ENCODE measurements around the gene DHFR2. TPM values are rescaled to one million over a fixed set of nuclear protein-coding genes. Genes with fewer than 3 reads are reported as not detected.

DHFR2 gene
- total RNA-seq, 1 donor, result 6.9 TPM

DNA sequence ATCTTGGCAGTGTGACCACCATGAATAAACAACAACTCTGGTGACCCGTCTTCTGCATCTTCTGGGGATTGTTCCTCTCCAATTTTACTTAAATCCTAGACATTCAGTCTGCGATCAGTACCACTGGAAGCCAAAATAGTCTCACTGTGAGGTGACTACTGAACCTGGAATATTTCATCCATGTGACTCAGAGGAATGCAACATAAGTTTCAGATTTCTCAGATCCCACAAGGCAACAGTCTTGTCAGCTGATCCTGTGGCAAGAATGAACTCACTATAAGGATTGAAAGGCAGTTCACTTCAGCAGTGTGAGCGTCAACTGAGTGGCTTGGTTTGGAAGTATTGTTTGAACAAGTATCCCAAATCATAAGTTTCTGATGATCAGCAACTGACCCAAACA, 13.3 kb upstream of the DHFR2 start:
- DNase-seq (ENCODE audit: low read depth), result peak; percentile 40

DNA sequence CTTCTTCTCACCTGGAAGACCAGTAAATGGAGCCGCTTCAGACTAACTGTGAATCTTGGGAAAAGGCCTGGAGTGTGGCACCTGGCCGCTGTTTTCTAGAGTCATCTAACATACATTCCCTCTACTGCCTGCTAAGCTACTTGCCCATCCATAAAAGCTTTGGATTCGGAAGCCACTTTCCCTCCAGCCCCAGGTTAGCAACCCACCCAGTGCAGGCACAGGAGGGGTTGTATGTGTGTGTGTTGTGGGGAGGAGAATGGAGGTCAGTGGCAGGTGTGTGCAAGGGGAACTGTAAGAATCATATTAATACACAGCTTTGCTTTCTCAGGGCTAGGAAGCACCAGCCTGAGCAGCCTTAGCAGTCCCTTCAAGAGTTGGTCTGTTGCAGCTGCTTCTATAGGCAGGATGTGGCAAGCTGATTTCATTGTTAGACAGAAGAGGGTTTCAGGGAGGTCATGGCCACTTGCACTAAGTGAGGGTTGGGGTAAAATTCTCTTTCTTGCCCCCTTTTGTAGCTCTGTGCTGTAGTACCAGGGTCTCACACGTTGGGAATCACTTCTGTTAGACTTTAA, 9.1 kb upstream of the DHFR2 start:
- TF ChIP-seq, protein P1, sequence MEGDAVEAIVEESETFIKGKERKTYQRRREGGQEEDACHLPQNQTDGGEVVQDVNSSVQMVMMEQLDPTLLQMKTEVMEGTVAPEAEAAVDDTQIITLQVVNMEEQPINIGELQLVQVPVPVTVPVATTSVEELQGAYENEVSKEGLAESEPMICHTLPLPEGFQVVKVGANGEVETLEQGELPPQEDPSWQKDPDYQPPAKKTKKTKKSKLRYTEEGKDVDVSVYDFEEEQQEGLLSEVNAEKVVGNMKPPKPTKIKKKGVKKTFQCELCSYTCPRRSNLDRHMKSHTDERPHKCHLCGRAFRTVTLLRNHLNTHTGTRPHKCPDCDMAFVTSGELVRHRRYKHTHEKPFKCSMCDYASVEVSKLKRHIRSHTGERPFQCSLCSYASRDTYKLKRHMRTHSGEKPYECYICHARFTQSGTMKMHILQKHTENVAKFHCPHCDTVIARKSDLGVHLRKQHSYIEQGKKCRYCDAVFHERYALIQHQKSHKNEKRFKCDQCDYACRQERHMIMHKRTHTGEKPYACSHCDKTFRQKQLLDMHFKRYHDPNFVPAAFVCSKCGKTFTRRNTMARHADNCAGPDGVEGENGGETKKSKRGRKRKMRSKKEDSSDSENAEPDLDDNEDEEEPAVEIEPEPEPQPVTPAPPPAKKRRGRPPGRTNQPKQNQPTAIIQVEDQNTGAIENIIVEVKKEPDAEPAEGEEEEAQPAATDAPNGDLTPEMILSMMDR (IDR thresholded peaks at IDR 0.05; ENCODE audit: insufficient read depth, low read length), result no peak
- DNase-seq (ENCODE audit: low read depth), result no peak
- no peak overlapping the region for H3K4me3 ChIP-seq (ENCODE audit: low read depth, low read length)

More for the DNA sequence above, 13.3 kb upstream of the DHFR2 start:
- H3K4me3 ChIP-seq (ENCODE audit: low read depth, low read length), result no peak overlapping the region
- TF ChIP-seq, protein P1 (IDR thresholded peaks at IDR 0.05; ENCODE audit: insufficient read depth, low read length), result no peak

DNA sequence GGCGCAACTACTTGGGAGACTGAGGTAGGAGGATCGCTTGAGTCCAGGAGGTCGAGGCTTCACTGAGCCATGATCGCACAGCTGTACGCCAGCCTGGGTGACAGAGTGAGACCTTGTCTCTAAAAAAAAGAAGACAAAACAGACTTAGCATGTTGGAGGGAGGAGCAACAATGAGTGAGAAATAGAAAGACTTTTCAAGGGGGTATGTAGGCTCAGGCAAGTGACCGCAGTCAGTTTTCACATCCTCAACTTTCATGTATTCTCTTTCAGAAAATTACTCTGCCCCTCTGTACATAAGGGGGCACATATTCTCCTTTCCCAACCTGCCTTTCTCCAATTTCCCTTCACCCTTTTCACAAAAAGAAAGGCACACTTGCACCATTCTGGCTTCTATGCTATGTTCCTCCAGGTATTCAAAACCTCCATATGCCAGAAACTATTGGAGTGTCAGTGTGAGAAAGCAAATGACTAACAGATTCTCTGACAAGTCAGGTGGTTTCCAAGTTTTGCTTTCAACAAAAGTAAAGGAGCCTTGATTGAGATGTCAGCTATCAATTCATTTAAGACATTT, 7.7 kb upstream of the DHFR2 start:
- TF ChIP-seq, protein P1 (IDR thresholded peaks at IDR 0.05; ENCODE audit: insufficient read depth, low read length), result no peak
- H3K4me3 ChIP-seq (ENCODE audit: low read depth, low read length), result no peak overlapping the region
- no peak for DNase-seq (ENCODE audit: low read depth)

DNA sequence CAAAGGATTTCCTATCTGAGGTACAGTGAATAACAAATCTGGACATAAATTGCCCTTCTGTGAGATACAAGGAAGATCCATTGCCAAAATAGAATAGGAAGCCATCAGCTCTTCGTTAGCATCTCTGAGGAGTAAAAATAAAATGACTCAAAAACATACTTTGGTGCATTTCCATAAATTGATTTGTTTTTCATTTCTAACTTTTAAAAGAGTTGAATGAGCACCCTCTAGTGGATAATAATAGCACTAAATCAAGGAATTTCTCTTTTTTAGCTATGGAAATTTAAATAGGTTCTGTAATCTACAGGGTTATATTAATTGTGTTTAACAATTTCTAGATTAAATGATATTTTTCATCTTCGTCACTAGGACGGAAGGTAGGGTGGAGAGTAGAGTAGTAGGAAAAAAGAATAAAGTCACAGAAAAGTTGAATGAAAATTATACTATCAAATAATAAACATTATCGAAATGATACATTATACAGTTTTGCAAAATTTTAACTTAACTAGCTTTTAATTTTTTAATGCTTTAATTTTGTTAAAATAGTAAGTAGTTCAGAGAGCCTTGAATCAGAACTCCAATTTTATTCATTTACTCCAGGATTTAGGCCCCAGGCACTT, 6.6 kb upstream of the DHFR2 start:
- no peak overlapping the region for H3K4me3 ChIP-seq (ENCODE audit: low read depth, low read length)
- TF ChIP-seq, protein P1 (IDR thresholded peaks at IDR 0.05; ENCODE audit: insufficient read depth, low read length), result peak; percentile 53
- peak; percentile 62 for DNase-seq (ENCODE audit: low read depth)

DNA sequence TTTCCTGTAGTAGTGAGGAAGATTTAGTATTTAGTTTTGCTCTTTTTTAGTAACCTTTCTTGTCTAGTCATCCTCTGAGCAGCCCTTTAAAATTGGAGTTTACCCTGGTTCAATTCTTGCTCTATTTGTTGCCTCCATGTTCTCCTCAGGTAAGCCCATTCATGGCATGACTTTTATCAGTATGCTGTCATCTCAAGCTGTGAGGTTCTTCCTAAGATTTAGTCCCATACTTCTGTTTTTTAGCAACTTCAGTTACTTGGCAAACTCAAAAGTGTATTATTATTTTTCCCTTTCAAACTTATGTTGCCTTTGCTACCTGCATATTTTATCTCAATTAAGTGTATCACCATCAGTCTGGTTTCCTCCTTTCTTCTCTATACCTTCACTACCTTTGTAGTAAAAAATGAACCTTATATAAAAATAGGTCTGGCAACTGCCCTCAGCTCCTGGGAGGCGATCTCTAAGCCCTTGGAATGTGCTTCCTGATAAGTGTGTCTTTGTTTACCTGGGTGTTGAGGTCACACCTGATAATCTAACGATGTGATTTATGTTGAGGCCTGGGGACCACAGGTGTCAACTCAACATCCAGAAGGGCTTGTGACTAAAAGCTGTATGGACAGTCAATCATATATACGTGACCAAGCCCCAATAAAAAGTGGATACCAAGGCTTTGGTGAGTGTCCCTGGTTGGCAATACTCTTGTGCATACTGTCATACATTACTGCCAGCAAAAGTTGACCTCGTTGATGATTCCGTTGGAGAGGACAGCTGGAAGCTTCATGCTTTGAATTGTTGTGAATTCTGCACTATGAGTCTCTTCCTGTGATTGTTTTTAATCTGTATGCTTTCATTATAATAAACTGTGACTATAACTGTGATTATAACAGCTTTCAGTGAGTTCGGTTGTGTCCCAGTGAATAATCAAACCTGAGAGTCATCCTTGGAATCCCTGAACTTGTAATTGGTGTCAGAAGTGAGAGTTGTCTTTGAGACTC, 4.1 kb upstream of the DHFR2 start:
- no peak overlapping the region for H3K4me3 ChIP-seq (ENCODE audit: low read depth, low read length)
- DNase-seq (ENCODE audit: low read depth), result no peak
- TF ChIP-seq, protein P1 (IDR thresholded peaks at IDR 0.05; ENCODE audit: insufficient read depth, low read length), result no peak

DNA sequence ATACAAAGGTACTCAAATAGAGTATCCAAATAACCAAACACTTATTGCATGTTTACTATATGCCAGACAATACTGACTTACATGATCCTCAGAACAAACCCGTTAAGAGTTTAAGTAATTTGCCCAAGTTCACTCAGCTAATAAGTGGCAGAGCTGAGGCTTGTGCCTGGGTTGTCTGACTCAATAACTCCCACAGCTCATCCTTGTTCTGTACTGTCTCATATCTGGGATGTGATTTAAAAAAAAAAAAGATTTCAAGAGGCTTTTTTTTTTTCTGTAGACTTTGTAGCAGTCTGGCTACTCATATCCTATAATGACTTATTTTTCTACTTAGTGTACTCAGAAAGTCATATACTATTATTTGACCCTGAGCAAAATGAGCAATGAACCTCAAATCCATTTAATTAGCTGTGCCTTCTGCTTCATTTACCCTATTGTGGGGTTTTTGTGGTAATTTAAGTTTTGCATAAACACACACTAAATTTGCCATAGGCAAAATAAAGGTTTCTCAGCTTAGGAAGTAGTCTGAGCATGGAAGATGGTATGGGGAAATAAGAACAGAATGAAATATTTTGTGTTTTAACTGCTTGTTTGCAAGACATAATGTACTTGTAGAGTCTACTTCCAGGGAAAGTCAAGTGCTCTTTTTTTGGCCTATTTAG, 3.2 kb upstream of the DHFR2 start:
- TF ChIP-seq, protein P1 (IDR thresholded peaks at IDR 0.05; ENCODE audit: insufficient read depth, low read length), result no peak
- H3K4me3 ChIP-seq (ENCODE audit: low read depth, low read length), result no peak overlapping the region
- no peak for DNase-seq (ENCODE audit: low read depth)
